Neuron (in vitro differentiated cells): ENCODE results near the gene YIPF2.
A peak's percentile ranks its signal among the peaks of the same experiment; 100 is the strongest.

Experiments used
- H2AFZ ChIP-seq: one replicate; pipeline ENCODE4 v1.6.1; 2013; ENCODE audit warnings: low read depth, mild to moderate bottlenecking, inconsistent platforms, low read length, moderate library complexity
- H3K27me3 ChIP-seq: one replicate; pipeline ENCODE4 v1.6.1; 2013; ENCODE audit warnings: low read length; ENCODE audit not compliant: insufficient read depth
- H3K36me3 ChIP-seq: one replicate; pipeline ENCODE4 v1.6.1; 2013; ENCODE audit warnings: low read length; ENCODE audit not compliant: insufficient read depth
- H3K4me1 ChIP-seq: one replicate; pipeline ENCODE4 v1.6.1; 2013; ENCODE audit warnings: low read length; ENCODE audit not compliant: insufficient read depth
- H3K4me3 ChIP-seq: 2 replicates; pipeline ENCODE4 v1.5.1; 2013; ENCODE audit warnings: mild to moderate bottlenecking, low read length, moderate library complexity
- H3K9me3 ChIP-seq: one replicate; pipeline ENCODE4 v1.6.1; 2013; ENCODE audit warnings: low read length

YIPF2 gene

DNA sequence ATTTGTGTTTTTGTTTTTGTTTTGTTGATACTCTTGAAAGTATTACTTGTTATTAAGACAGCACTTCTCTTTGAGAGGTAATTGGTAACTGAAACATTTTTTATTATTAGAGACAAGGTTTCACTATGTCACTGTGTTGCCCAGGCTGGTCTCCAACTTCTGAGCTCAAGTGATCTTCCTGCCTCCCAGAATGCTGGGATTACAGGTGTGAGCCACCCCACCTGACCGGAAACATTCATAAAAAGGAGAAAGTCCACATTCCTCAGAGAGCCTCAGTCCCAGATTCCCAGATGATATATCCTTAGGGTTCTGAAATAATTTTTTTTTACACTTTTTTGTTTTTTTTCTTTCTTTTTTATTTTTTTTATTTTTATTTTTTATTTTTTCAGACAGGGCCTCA is 54.4 kb downstream of the YIPF2 start:
- H3K36me3 ChIP-seq, result peaks cover 5% of the 10 kb centered on the region
- H2AFZ ChIP-seq, result no peak overlapping the region
- no peak overlapping the region for H3K4me3 ChIP-seq
- H3K9me3 ChIP-seq, result no peaks in the 10 kb centered on the region
- no peaks in the 10 kb centered on the region for H3K27me3 ChIP-seq
- H3K4me1 ChIP-seq, result peaks cover 18% of the 10 kb centered on the region

DNA sequence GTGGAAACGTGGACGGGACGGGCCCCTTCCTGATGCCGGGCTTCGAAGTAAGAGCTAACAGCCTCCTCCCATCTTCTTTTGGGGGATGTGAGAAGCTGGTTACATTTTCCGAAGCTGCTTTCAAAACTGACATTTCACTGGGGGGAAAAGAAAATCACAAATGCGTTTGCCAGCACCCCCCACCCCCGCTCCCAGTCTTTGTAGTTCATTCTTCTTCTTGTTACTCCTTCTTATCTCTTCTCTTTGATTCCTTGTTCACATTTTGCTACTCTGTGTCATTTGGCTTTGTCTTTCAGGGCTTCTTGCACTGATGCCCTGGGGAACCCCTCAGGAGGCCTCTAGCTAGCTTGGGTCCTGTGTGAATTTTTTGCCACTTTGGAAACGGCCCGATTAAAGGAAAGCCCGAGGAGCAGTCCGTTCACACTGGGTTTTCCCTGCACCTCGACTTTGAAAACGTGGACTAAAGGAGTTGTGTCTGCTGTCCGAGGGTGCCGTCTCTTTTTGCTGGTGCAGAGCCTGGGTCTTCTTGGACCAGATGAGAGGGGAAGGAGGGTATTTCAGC is 55.8 kb downstream of the YIPF2 start:
- Histone ChIP-seq H3K4me3 (peak overlapping the region; percentile 98), H3K9me3 (no peaks in the 10 kb centered on the region), H3K27me3 (no peaks in the 10 kb centered on the region), H2AFZ (peak overlapping the region; percentile 71), H3K36me3 (peaks cover 5% of the 10 kb centered on the region), H3K4me1 (peaks cover 18% of the 10 kb centered on the region)
